Aorta (tissue), 5 donors: ENCODE data around the gene ATN1. TPM values are rescaled to one million over a fixed set of nuclear protein-coding genes. Genes with fewer than 3 reads are reported as not detected.

Source experiments
- ATAC-seq: fragments of 200-7000 bp; cut with Tn5 transposase; one replicate; pipeline ENCODE4 v1.9.1; 2022; ENCODE audit warnings: moderate library complexity; ENCODE audit not compliant: low FRiP score
- DNase-seq, 2 donors: peaks; one replicate each; pipeline ENCODE4 v3.0.0-alpha.2; 2020
- H3K27ac ChIP-seq, 2 donors: one replicate each; pipeline ENCODE4 v1.5.1; 2013; ENCODE audit warnings: low read length in 2 of 2, mild to moderate bottlenecking in 2 of 2, moderate library complexity in 2 of 2, control low read depth in 1 of 2, inconsistent platforms in 1 of 2, low read depth in 1 of 2
- H3K27me3 ChIP-seq, 2 donors: one replicate each; pipeline ENCODE4 v1.6.1; 2013; ENCODE audit warnings: control low read depth in 1 of 2, low read length in 1 of 2, mild to moderate bottlenecking in 1 of 2, moderate library complexity in 1 of 2; ENCODE audit not compliant: insufficient read depth in 2 of 2, control insufficient read depth in 1 of 2
- H3K36me3 ChIP-seq, 2 donors: one replicate each; pipeline ENCODE4 v1.6.1; 2013; ENCODE audit warnings: control low read depth in 1 of 2, low read length in 1 of 2, mild to moderate bottlenecking in 1 of 2; ENCODE audit not compliant: insufficient read depth in 2 of 2, control insufficient read depth in 1 of 2
- H3K4me1 ChIP-seq, 2 donors: one replicate each; pipeline ENCODE4 v1.6.1; 2013; ENCODE audit warnings: low read length in 2 of 2, control low read depth in 1 of 2, mild to moderate bottlenecking in 1 of 2, moderate library complexity in 1 of 2; ENCODE audit not compliant: insufficient read depth in 2 of 2, control insufficient read depth in 1 of 2
- H3K4me3 ChIP-seq, 2 donors: one replicate each; pipeline ENCODE4 v1.5.1; 2013; ENCODE audit warnings: low read length in 2 of 2, control low read depth in 1 of 2, mild to moderate bottlenecking in 1 of 2
- H3K9me3 ChIP-seq: one replicate; pipeline ENCODE4 v1.6.1; 2013; ENCODE audit warnings: mild to moderate bottlenecking, low read length; ENCODE audit not compliant: control insufficient read depth
- whole genome bisulfite sequencing, 2 donors: extraction: QIAGEN DNeasy Blood & Tissue Kit; methylation state at CpG; one replicate each; pipeline ENCODE4 v1.1.7; 2013; 5-methylcytosine and 5-hydroxymethylcytosine counted together
- intact Hi-C, 2 donors: fragments of 100-400 bp; cut with DNase I; formaldehyde crosslinking; loops; one replicate each; pipeline versions ENCODE4 v1.14.2 to v1.15.0; 2022
- polyA plus RNA-seq, 2 donors: library from polyadenylated mRNA; stranded (reverse); fragments of 200-250 nt; gene quantifications; one replicate each; pipeline ENCODE4 v1.2.3, GENCODE V29; 2013
- total RNA-seq, 2 donors: library from RNA; stranded (reverse); fragmentation: NEBNext Ultra II Directional; extraction: Animal tissue kit (Norgen Biotek cat#: 25700); gene quantifications; one replicate each; pipeline ENCODE4 v1.2.1, GENCODE V29; 2021
- donor health status: healthy with polysubstance abuse.
- donor health status: Bipolar disorder and iron deficiency.
- donor health status: DM: no; HTN: no; CAD: no.
- donor health status: DM: no; HTN: no; CAD: no.
- donor health status: DM: yes; HTN: yes; CAD: no.

Gene ATN1
- total and polyA plus RNA-seq, 4 donors: 22.7 to 149 (median 142) TPM

GRCh38 chr12:6966351-6966750 is 38.6 kb downstream of the ATN1 start:
- no peak overlapping the region for H3K4me3 ChIP-seq
- no peaks in the 10 kb centered on the region for H3K9me3 ChIP-seq
- H3K27ac ChIP-seq: no peak overlapping the region
- no peaks in the 10 kb centered on the region for H3K27me3 ChIP-seq
- DNase-seq (peak in 1 of 2 donors; percentile 33), ATAC-seq (no peak)
- peaks cover 0 to 6% of the 10 kb centered on the region in 2 donors for H3K36me3 ChIP-seq
- H3K4me1 ChIP-seq: peaks cover 4 to 5% of the 10 kb centered on the region in 2 donors
- intact Hi-C loops: no loop called here
- 84% methylated on average over 7 of the region's 7 CpGs for WGBS, 2 donors

DNA sequence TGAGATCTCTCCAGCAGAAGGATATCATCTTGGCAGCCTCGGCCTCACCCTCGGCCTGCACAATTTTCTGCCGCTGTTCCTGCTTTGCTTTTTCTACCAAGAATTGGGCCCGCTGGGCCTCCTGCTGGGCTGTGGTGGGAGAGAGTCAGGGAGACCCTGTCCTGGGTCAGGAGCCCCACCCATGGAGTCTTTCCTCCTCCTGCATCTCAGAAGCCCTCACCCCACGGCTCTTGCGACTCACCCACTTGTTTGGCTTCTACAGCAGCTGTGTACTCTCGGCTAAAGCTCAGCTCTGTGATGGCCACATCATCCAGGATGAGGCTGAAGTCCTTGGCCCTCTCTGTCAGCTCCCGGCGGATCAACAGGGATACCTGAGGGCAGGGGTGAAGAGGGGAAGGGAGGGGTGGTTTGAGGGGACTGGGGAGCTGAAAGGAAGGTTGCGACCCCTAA is 39.9 kb downstream of the ATN1 start:
- intact Hi-C loops: no loop called here
- H3K9me3 ChIP-seq: no peaks in the 10 kb centered on the region
- no peak overlapping the region for H3K4me3 ChIP-seq
- WGBS, 2 donors: 87 to 88% methylated on average over 10 of the region's 10 CpGs
- peaks cover 4 to 5% of the 10 kb centered on the region in 2 donors for H3K4me1 ChIP-seq
- DNase-seq (peak in 1 of 2 donors; percentile 55), ATAC-seq (no peak)
- H3K36me3 ChIP-seq: peaks cover 0 to 6% of the 10 kb centered on the region in 2 donors
- H3K27me3 ChIP-seq: no peaks in the 10 kb centered on the region
- no peak overlapping the region for H3K27ac ChIP-seq

DNA sequence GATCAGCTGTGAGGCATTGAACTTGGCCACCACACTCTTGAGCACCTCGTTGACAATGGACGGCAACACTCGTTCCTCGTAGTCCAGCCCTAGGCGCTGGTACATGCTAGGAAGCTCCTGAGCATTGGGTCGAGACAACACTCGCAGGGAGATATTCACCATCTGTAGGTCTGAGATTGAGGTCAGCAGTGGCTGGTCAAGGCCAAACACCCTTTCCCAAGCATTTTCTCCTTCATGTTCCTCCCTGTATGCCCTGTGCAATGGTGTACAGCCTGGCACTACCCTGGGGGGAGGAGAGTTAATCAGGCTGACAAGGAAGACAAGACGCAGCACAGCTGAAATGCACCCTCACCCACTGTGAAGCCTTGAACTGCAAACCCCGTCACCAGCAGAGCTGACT is 40.7 kb downstream of the ATN1 start:
- intact Hi-C loops: no loop called here
- DNase-seq: peak in 1 of 2 donors; percentile 46
- H3K27ac ChIP-seq: no peak overlapping the region
- peaks cover 4 to 5% of the 10 kb centered on the region in 2 donors for H3K4me1 ChIP-seq
- no peak for ATAC-seq
- H3K36me3 ChIP-seq: peaks cover 0 to 6% of the 10 kb centered on the region in 2 donors
- H3K9me3 ChIP-seq: no peaks in the 10 kb centered on the region
- no peak overlapping the region for H3K4me3 ChIP-seq
- 85 to 88% methylated on average over 9 of the region's 9 CpGs for WGBS, 2 donors
- H3K27me3 ChIP-seq: no peaks in the 10 kb centered on the region

GRCh38 chr12:6970096-6970527 is 42.4 kb downstream of the ATN1 start:
- H3K4me1 ChIP-seq: peaks cover 4 to 5% of the 10 kb centered on the region in 2 donors
- WGBS, 2 donors: 0% methylated on average over 31 of the region's 31 CpGs
- no peaks in the 10 kb centered on the region for H3K9me3 ChIP-seq
- peak overlapping the region in 1 of 2 donors; percentile 38 for H3K27ac ChIP-seq
- no peaks in the 10 kb centered on the region for H3K27me3 ChIP-seq
- no peak for ATAC-seq
- DNase-seq: no peak
- intact Hi-C loops: loop anchor here in 1 of 2 donors (5.0 kb wide), 2 partner anchors 47 to 127 kb away; partner anchors contain the start of gene LPCAT3
- peaks cover 1 to 7% of the 10 kb centered on the region in 2 donors for H3K36me3 ChIP-seq
- peak overlapping the region; percentile 68 to 75 for H3K4me3 ChIP-seq

DNA sequence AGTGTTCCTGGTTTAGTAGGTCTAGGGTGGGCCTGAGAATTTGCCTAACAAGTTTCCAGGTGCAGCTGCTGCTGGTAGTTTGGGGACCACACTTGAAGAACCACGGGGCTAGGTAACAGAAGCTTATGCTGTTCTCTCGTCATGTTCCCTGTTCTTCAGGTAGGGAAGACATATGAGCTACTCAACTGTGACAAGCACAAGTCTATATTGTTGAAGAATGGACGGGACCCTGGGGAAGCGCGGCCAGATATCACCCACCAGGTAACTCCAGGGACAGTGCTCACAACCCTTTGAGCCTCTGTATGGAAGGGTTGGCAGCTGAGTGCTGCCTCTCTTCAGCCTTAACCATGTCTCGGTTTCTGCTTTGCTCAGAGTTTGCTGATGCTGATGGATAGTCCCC is 46.4 kb downstream of the ATN1 start:
- intact Hi-C loops: loop anchor here in 1 of 2 donors (5.0 kb wide), 2 partner anchors 43 to 123 kb away; partner anchors contain the start of gene LPCAT3
- peaks cover 6 to 8% of the 10 kb centered on the region in 2 donors for H3K36me3 ChIP-seq
- no peak for DNase-seq

DNA sequence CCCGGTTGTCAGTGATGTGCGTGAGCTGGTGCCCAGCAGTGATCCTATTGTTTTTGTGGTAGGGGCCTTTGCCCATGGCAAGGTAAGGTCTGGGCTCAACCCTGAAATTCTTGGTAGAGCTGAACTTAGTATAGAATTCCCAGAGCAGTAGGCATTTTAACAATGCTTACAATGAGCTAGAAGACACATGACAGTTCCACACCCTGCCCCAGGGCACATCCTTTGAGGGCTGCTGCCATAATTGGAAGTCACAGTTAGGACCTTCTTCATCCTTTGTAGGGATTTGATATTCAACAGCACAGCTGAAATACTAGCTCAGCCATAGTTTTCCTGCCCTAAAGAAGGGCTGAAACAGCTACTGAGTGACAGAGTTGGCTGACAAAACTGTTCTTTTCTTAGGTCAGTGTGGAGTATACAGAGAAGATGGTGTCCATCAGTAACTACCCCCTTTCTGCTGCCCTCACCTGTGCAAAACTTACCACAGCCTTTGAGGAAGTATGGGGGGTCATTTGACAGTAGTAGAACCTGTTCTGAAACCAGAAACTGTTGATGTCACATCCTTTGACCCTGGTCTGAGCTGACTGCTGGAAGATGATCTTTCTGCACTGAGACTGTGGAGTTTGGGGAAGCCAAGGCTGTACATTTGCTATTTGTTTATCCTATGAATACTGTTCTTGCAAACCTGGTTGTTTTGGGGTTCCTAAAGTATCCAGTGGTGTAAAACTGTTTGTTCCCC is 47.7 kb downstream of the ATN1 start:
- DNase-seq: no peak

More for the DNA sequence above, 46.4 kb downstream of the ATN1 start:
- H3K27ac ChIP-seq: no peak overlapping the region
- no peaks in the 10 kb centered on the region for H3K9me3 ChIP-seq
- WGBS, 2 donors: 92 to 93% methylated on average over 6 of the region's 6 CpGs
- ATAC-seq: no peak
- H3K27me3 ChIP-seq: no peaks in the 10 kb centered on the region
- no peak overlapping the region for H3K4me3 ChIP-seq
- H3K4me1 ChIP-seq: peaks cover 2 to 3% of the 10 kb centered on the region in 2 donors

DNA sequence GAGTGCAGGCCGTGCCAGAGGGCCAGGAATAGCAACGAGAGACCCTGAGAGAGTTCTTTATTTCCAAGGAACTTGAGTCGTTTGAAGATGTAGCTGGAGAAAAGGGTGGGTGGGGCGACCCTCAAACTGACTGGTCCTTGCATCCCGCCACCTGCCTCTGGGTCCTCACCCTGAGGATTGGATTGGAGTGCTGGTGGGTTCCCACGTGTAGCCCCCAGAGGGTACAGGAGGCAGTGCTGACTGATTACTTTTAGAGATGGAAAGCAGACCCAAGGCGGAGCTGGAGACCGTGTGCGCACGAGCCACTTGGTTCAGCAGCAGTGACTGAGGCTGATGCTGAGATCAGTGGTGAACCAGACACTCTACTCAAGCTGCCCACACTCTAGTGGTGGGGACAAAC is 49.9 kb downstream of the ATN1 start:
- DNase-seq (no peak), ATAC-seq (no peak)
- intact Hi-C loops: no loop called here
- Histone ChIP-seq H3K36me3 (peaks cover 8 to 11% of the 10 kb centered on the region in 2 donors), H3K4me1 (no peaks in the 10 kb centered on the region), H3K27ac (no peak overlapping the region), H3K27me3 (no peaks in the 10 kb centered on the region), H3K4me3 (no peak overlapping the region), H3K9me3 (no peaks in the 10 kb centered on the region)
- WGBS, 2 donors: 68% methylated on average over 10 of the region's 10 CpGs

More for the DNA sequence above, 47.7 kb downstream of the ATN1 start:
- intact Hi-C loops: no loop called here
- no peak overlapping the region for H3K27ac ChIP-seq
- peaks cover 8% of the 10 kb centered on the region in 2 donors for H3K36me3 ChIP-seq
- H3K9me3 ChIP-seq: no peaks in the 10 kb centered on the region
- no peaks in the 10 kb centered on the region for H3K4me1 ChIP-seq
- ATAC-seq: no peak
- no peak overlapping the region for H3K4me3 ChIP-seq
- WGBS, 2 donors: 80 to 84% methylated on average over 2 of the region's 2 CpGs
- H3K27me3 ChIP-seq: no peaks in the 10 kb centered on the region

DNA sequence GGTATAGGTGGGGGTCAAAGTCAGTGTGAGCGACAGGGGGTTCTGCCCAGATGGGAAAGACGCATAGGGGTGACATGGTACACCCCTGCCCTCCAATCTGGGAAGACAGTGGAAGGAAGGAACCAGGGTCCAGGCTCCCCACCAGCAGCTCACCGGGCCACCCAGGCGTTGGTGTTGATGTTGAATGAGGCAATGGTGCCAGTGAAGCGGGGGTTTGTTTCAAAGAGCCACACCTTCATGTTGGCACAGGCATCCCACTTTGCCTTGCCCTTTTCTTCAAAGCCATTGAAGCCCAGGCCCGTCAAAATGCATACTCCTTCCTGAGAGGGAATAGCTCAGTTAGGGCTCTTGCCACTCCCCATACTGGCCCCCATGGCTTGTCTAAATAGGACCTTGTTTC is 50.4 kb downstream of the ATN1 start:
- Histone ChIP-seq H3K36me3 (peaks cover 8 to 11% of the 10 kb centered on the region in 2 donors), H3K27ac (no peak overlapping the region), H3K27me3 (no peaks in the 10 kb centered on the region), H3K9me3 (no peaks in the 10 kb centered on the region), H3K4me1 (no peaks in the 10 kb centered on the region), H3K4me3 (no peak overlapping the region)
- 91 to 93% methylated on average over 6 of the region's 6 CpGs for WGBS, 2 donors
- intact Hi-C loops: no loop called here
- no peak for DNase-seq
- ATAC-seq: no peak

DNA sequence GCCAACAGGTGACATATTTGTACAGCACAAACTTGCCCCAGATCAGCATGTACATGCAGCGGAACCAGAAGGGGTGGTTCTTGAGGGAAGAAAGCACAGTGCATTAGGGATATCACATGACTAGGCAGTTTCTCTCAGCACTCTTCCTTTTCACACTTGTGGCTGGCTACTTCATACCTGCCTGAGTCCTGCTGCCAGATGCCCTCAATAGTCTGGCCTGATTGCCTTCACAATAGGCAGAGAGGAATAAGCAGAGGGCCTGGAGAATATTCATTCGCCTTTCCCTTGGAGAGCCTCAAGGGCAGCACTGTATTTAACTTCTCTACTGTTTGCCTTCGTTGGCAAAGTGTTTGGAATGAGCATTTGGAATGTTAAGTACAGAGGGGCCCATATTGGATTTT is 50.9 kb downstream of the ATN1 start:
- intact Hi-C loops: no loop called here
- DNase-seq: no peak
- WGBS, 2 donors: 77 to 85% methylated on average over 3 of the region's 3 CpGs
- H3K4me3 ChIP-seq: no peak overlapping the region
- no peaks in the 10 kb centered on the region for H3K27me3 ChIP-seq
- peaks cover 8 to 11% of the 10 kb centered on the region in 2 donors for H3K36me3 ChIP-seq
- no peaks in the 10 kb centered on the region for H3K9me3 ChIP-seq
- ATAC-seq: no peak
- no peaks in the 10 kb centered on the region for H3K4me1 ChIP-seq
- no peak overlapping the region for H3K27ac ChIP-seq
